Activated T-helper 1 cell treated with anti-CD3 and anti-CD28 coated beads, Interleukin-12 subunit alpha, Interleukin-12 subunit beta, Interleukin-2, Interleukin-4 antibody, amounts not matched to agents 30 ng/mL and 10 ng/mL and 1 ng/mL, durations not matched to agents 14 hours and 24 hours and 36 hours (primary cell): Measurements from ENCODE around the gene BIRC5. TPM values are rescaled to one million over a fixed set of nuclear protein-coding genes. Genes with fewer than 3 reads are reported as not detected.
"Not testable (repeated sequence)": the region's sequence is repeated elsewhere in the genome, so short reads cannot be mapped to it uniquely, and the experiment has no call there.

Experiments
- DNase-seq: peaks from one replicate; pipeline ENCODE4 v3.0.0; 2021; ENCODE audit warnings: low spot score
- H3K27ac Mint-ChIP-seq: one replicate; pipeline ENCODE4 v1.8.0; 2021; ENCODE audit warnings: mild to moderate bottlenecking, mixed read lengths
- H3K27me3 Mint-ChIP-seq: one replicate; pipeline ENCODE4 v1.8.0; 2022; ENCODE audit warnings: mild to moderate bottlenecking, moderate library complexity, mixed read lengths; ENCODE audit not compliant: insufficient read depth
- H3K36me3 Mint-ChIP-seq: one replicate; pipeline ENCODE4 v1.8.0; 2021; ENCODE audit warnings: low read depth, mixed read lengths
- H3K4me1 Mint-ChIP-seq: one replicate; pipeline ENCODE4 v1.8.0; 2021; ENCODE audit warnings: low read depth, mixed read lengths
- H3K4me3 Mint-ChIP-seq: one replicate; pipeline ENCODE4 v1.8.0; 2021; ENCODE audit warnings: mild to moderate bottlenecking, moderate library complexity, mixed read lengths
- H3K9me3 Mint-ChIP-seq: one replicate; pipeline ENCODE4 v1.8.0; 2021; ENCODE audit warnings: mixed read lengths
- intact Hi-C: fragments of 100-400 bp; cut with micrococcal nuclease; formaldehyde crosslinking; loops from one replicate; pipeline ENCODE4 v1.15.1; 2024
- total RNA-seq: library from RNA; stranded (reverse); gene quantifications from 2 replicates; pipeline ENCODE4 v1.2.3, GENCODE V29; 2022

BIRC5 gene
- 39.4 and 39.6 TPM in 2 replicates for total RNA-seq

- H3K4me1 Mint-ChIP-seq, result peaks cover 15% of the 10 kb centered on the region
- no peaks in the 10 kb centered on the region for H3K9me3 Mint-ChIP-seq
- H3K4me3 Mint-ChIP-seq, result peak within 1 kb of the TSS; percentile 96
- peaks cover 2% of the 10 kb centered on the region for H3K27me3 Mint-ChIP-seq
- intact Hi-C loops, result loop anchor here (1.0 kb wide), 3 partner anchors 27 to 74 kb away; partner anchors contain the start of genes AFMID and TK1
- H3K27ac Mint-ChIP-seq, result peak within 1 kb of the TSS; percentile 91
- peaks cover 12% of the 10 kb centered on the region for H3K36me3 Mint-ChIP-seq
- DNase-seq, result peak; percentile 86
These were observed at the start of gene BIRC5 for GRCh38 chr17:78214016-78214705. BIRC5 (plus strand) TSS chr17:78214253; CDS start chr17:78214317, 64 bp downstream.

GRCh38 chr17:78164748-78165607 is 49.1 kb upstream of the BIRC5 start:
- Mint-ChIP-seq H3K4me3 (no peak overlapping the region), H3K27ac (no peak overlapping the region), H3K9me3 (no peaks in the 10 kb centered on the region), H3K36me3 (no peaks in the 10 kb centered on the region), H3K27me3 (peaks cover 2% of the 10 kb centered on the region), H3K4me1 (peaks cover 1% of the 10 kb centered on the region)
- intact Hi-C loops, result no loop called here
- DNase-seq, result no peak

GRCh38 chr17:78166416-78166815 is 47.6 kb upstream of the BIRC5 start:
- DNase-seq, result no peak
- intact Hi-C loops, result no loop called here
- no peaks in the 10 kb centered on the region for H3K9me3 Mint-ChIP-seq
- H3K27ac Mint-ChIP-seq, result no peak overlapping the region
- H3K4me1 Mint-ChIP-seq, result peaks cover 9% of the 10 kb centered on the region
- peak overlapping the region; percentile 19 for H3K4me3 Mint-ChIP-seq
- peaks cover 2% of the 10 kb centered on the region for H3K27me3 Mint-ChIP-seq
- H3K36me3 Mint-ChIP-seq, result no peaks in the 10 kb centered on the region

- intact Hi-C loops, result loop anchor here (1.0 to 2.0 kb wide), 4 partner anchors 19 to 56 kb away; partner anchors contain the start of genes AFMID, TK1 and TMC6
- DNase-seq, result peak; percentile 88
- H3K4me3 Mint-ChIP-seq, result peak within 1 kb of the TSS; percentile 77
These were observed 45.7 kb upstream of the BIRC5 start, which contains the start of gene SYNGR2 for GRCh38 chr17:78168242-78168902. SYNGR2 (plus strand) TSS chr17:78168581; CDS start chr17:78168617, 36 bp downstream.

GRCh38 chr17:78168903-78169793 is 44.9 kb upstream of the BIRC5 start:
- Mint-ChIP-seq H3K4me3 (peak overlapping the region; percentile 74), H3K36me3 (peaks cover 19% of the 10 kb centered on the region), H3K9me3 (no peaks in the 10 kb centered on the region), H3K27ac (peak overlapping the region; percentile 48), H3K4me1 (peaks cover 36% of the 10 kb centered on the region), H3K27me3 (peaks cover 2% of the 10 kb centered on the region)
- peak; percentile 40 for DNase-seq
- intact Hi-C loops, result loop anchor here (1.0 to 2.0 kb wide), 4 partner anchors 18 to 56 kb away; partner anchors contain the start of genes AFMID, TK1 and TMC6

More at GRCh38 chr17:78168242-78168902, 45.7 kb upstream of the BIRC5 start, which contains the start of gene SYNGR2:
- Mint-ChIP-seq H3K4me1 (peaks cover 28% of the 10 kb centered on the region), H3K36me3 (peaks cover 14% of the 10 kb centered on the region), H3K9me3 (no peaks in the 10 kb centered on the region), H3K27ac (peak within 1 kb of the TSS; percentile 65), H3K27me3 (peaks cover 2% of the 10 kb centered on the region)

GRCh38 chr17:78170692-78171590 is 43.1 kb upstream of the BIRC5 start:
- H3K9me3 Mint-ChIP-seq, result no peaks in the 10 kb centered on the region

GRCh38 chr17:78171591-78172248 is 42.3 kb upstream of the BIRC5 start:
- peaks cover 55% of the 10 kb centered on the region for H3K4me1 Mint-ChIP-seq
- DNase-seq, intact Hi-C loops, H3K9me3 Mint-ChIP-seq, H3K27me3 Mint-ChIP-seq: not testable (repeated sequence)
- peaks cover 19% of the 10 kb centered on the region for H3K36me3 Mint-ChIP-seq
- peak overlapping the region; percentile 18 for H3K27ac Mint-ChIP-seq
- H3K4me3 Mint-ChIP-seq, result peak overlapping the region; percentile 42

More at GRCh38 chr17:78170692-78171590, 43.1 kb upstream of the BIRC5 start:
- Mint-ChIP-seq H3K4me3 (peak overlapping the region; percentile 74), H3K27me3 (peaks cover 2% of the 10 kb centered on the region), H3K36me3 (peaks cover 19% of the 10 kb centered on the region), H3K27ac (peak overlapping the region; percentile 61), H3K4me1 (peaks cover 47% of the 10 kb centered on the region)
- intact Hi-C loops, result no loop called here
- no peak for DNase-seq

GRCh38 chr17:78172249-78173051 is 41.6 kb upstream of the BIRC5 start:
- peaks cover 19% of the 10 kb centered on the region for H3K36me3 Mint-ChIP-seq
- peaks cover 56% of the 10 kb centered on the region for H3K4me1 Mint-ChIP-seq
- H3K27ac Mint-ChIP-seq, result peak overlapping the region; percentile 56
- DNase-seq, result no peak
- H3K27me3 Mint-ChIP-seq, result no peaks in the 10 kb centered on the region
- H3K4me3 Mint-ChIP-seq, result peak overlapping the region; percentile 42
- intact Hi-C loops, result no loop called here
- no peaks in the 10 kb centered on the region for H3K9me3 Mint-ChIP-seq

- intact Hi-C loops, result no loop called here
- DNase-seq, result no peak
- Mint-ChIP-seq H3K4me3 (no peak overlapping the region), H3K9me3 (no peaks in the 10 kb centered on the region), H3K4me1 (peaks cover 56% of the 10 kb centered on the region), H3K36me3 (peaks cover 19% of the 10 kb centered on the region), H3K27me3 (no peaks in the 10 kb centered on the region), H3K27ac (peak overlapping the region; percentile 82)
These were observed 40.8 kb upstream of the BIRC5 start for GRCh38 chr17:78173097-78173715.

GRCh38 chr17:78174346-78174869 is 39.6 kb upstream of the BIRC5 start:
- peak overlapping the region; percentile 82 for H3K27ac Mint-ChIP-seq

More at GRCh38 chr17:78174346-78174869, 39.6 kb upstream of the BIRC5 start:
- DNase-seq, result no peak
- H3K36me3 Mint-ChIP-seq, result peaks cover 27% of the 10 kb centered on the region
- intact Hi-C loops, result no loop called here
- peaks cover 59% of the 10 kb centered on the region for H3K4me1 Mint-ChIP-seq
- H3K27me3 Mint-ChIP-seq, result no peaks in the 10 kb centered on the region
- no peaks in the 10 kb centered on the region for H3K9me3 Mint-ChIP-seq
- H3K4me3 Mint-ChIP-seq, result no peak overlapping the region
